ENCODE results near the gene LIPC. TPM values are rescaled to one million over a fixed set of nuclear protein-coding genes. Genes with fewer than 3 reads are reported as not detected.

The LIPC gene
- total RNA-seq, 4 donors from 2014 or later = 0.48 to 8.2 (median 2.6) TPM; not detected in 1

DNA sequence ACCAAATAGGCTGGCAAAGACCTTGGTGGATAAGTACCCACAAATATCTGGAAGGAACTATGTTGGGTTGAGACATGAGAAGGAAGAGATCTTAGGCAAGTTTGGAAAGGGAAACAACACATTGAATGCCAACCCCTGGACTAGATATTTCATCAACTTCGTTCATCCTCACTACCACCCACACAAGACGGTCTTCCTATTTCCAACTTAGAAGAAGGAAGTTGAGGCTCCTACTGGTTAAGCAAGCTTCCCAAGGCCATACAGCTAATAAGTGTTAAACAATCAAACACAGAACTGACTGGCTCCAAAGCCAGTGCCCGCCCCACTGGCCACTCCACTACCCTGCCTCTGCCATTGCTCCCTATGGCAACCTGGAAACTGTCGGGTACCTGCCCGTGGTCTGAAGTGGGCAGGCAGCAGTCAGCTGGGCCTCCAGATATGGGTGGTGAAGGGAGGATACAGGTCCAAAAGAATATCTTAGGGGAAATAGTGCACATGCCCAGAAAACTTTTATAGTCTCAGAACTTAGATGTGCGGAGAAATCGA is 94.9 kb downstream of the LIPC start:
- intact Hi-C loops (cut with DNase I; ENCODE audit: low total_unique reads) (no loop called here), in situ Hi-C loops (cut with MboI; ENCODE audit: low pct_ligation_motif_present in 1 of 4, low pct_unique_long_range_greater_than_20kb in 1 of 4, low sequenced_read_pairs in 3 of 4) (no loop called here)
- Histone ChIP-seq H3K27me3 (no peaks in the 10 kb centered on the region), H3K4me3 (no peak overlapping the region), H3K36me3 (no peaks in the 10 kb centered on the region), H3K27ac (no peak overlapping the region), H3K4me1 (peaks cover 0 to 20% (median 12%) of the 10 kb centered on the region in 4 donors), H3K9me3 (no peaks in the 10 kb centered on the region)
- WGBS, 2 donors (ENCODE audit: low coverage in 1 of 2) = 82% methylated on average over 7 of the region's 7 CpGs; no CpG with 5 or more reads in 1 of the 2 donors
- DNase-seq = no peak
- TF ChIP-seq POLR2A (IDR thresholded peaks at IDR 0.05) = no peak
- TF ChIP-seq EP300 (IDR thresholded peaks at IDR 0.05; ENCODE audit: low read depth) = no peak
- TF ChIP-seq POLR2AphosphoS5 (IDR thresholded peaks at IDR 0.05) = no peak
- TF ChIP-seq, protein P1, sequence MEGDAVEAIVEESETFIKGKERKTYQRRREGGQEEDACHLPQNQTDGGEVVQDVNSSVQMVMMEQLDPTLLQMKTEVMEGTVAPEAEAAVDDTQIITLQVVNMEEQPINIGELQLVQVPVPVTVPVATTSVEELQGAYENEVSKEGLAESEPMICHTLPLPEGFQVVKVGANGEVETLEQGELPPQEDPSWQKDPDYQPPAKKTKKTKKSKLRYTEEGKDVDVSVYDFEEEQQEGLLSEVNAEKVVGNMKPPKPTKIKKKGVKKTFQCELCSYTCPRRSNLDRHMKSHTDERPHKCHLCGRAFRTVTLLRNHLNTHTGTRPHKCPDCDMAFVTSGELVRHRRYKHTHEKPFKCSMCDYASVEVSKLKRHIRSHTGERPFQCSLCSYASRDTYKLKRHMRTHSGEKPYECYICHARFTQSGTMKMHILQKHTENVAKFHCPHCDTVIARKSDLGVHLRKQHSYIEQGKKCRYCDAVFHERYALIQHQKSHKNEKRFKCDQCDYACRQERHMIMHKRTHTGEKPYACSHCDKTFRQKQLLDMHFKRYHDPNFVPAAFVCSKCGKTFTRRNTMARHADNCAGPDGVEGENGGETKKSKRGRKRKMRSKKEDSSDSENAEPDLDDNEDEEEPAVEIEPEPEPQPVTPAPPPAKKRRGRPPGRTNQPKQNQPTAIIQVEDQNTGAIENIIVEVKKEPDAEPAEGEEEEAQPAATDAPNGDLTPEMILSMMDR (IDR thresholded peaks at IDR 0.05) = no peak

DNA sequence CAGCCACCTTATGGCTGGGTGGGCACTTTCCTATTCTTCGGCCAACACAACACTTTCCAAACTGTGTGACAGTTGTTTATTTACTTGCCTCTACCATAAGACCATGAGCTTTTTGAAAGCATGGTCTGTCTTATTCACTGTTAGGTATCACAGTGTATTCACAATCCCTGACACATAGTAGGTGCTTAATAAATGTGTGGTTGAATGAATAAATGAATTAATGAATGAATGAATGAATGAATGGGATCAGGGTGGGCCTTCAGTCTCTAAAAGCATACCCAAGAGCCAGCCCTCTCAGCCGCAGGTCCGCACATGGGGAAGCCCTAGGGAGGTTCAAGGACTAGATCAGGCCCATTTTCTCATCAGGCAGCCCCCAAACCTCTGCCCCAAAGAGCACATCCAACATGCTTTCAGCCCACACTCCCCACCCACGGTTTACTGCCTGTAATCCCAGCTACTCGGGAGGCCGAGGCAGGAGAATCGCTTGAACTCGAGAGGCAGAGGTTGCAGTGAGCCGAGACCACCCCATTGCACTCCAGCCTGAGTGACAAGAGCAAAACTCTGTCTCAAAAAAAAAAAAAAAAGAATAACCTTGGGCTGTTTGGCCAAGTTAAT is 95.9 kb downstream of the LIPC start:
- in situ Hi-C loops (cut with MboI; ENCODE audit: low pct_ligation_motif_present in 1 of 4, low pct_unique_long_range_greater_than_20kb in 1 of 4, low sequenced_read_pairs in 3 of 4) (no loop called here), intact Hi-C loops (cut with DNase I; ENCODE audit: low total_unique reads) (no loop called here)
- Histone ChIP-seq H3K9me3 (no peaks in the 10 kb centered on the region), H3K36me3 (no peaks in the 10 kb centered on the region), H3K4me3 (no peak overlapping the region), H3K4me1 (peaks cover 0 to 20% (median 12%) of the 10 kb centered on the region in 4 donors), H3K27me3 (no peaks in the 10 kb centered on the region), H3K27ac (peak overlapping the region; percentile 13 to 66 (median 58))
- 63 to 87% methylated on average over 3 to 9 of the region's 9 CpGs for WGBS, 2 donors (ENCODE audit: low coverage in 1 of 2)
- no peak for DNase-seq
- TF ChIP-seq EP300 (IDR thresholded peaks at IDR 0.05; ENCODE audit: low read depth) (no peak), POLR2A (IDR thresholded peaks at IDR 0.05) (no peak), POLR2AphosphoS5 (IDR thresholded peaks at IDR 0.05) (no peak)
- TF ChIP-seq, protein P1 (IDR thresholded peaks at IDR 0.05) = no peak

DNA sequence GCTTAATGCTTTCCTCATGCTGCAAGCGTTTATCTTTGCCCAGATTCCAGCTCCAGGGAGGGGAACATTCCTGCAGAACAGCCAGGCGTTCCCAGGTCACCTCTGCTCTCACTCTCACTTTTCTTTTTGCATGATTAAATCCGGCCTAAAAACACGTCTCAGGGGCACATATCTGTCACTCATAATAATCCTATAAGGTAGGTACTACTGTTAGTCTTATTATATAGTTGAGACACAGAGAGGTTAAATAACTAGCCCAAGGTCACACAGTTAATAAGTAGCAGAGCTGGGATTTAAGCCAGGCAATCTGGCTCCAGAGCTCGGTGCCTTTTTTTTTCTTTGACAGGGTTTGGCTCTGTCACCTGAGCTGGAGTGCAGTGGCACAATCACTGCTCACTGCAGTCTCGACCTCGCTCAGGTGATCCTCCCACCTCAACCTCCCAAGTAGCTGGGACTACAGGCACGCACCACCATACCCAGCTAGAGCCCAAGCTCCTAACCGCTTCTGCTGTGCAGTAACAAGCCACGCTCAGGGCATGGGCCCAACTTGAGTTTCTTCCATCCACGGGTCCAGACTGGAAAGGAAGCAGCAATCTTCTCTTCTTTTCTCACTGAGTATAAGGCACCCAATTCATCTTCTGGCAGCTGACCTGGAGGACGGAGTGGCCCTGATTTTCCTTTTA is 96.5 kb downstream of the LIPC start:
- Histone ChIP-seq H3K9me3 (no peaks in the 10 kb centered on the region), H3K4me3 (no peak overlapping the region), H3K4me1 (peaks cover 0 to 20% (median 12%) of the 10 kb centered on the region in 4 donors), H3K27me3 (no peaks in the 10 kb centered on the region), H3K27ac (peak overlapping the region; percentile 13 to 66 (median 58)), H3K36me3 (no peaks in the 10 kb centered on the region)
- TF ChIP-seq POLR2AphosphoS5 (IDR thresholded peaks at IDR 0.05) = no peak
- no peak for TF ChIP-seq POLR2A (IDR thresholded peaks at IDR 0.05)
- TF ChIP-seq, protein P1 (IDR thresholded peaks at IDR 0.05) = no peak
- 12 to 55% methylated on average over 3 to 12 of the region's 12 CpGs for WGBS, 2 donors (ENCODE audit: low coverage in 1 of 2)
- intact Hi-C loops (cut with DNase I; ENCODE audit: low total_unique reads) = no loop called here
- peak; percentile 38 for DNase-seq
- in situ Hi-C loops (cut with MboI; ENCODE audit: low pct_ligation_motif_present in 1 of 4, low pct_unique_long_range_greater_than_20kb in 1 of 4, low sequenced_read_pairs in 3 of 4) = no loop called here

DNA sequence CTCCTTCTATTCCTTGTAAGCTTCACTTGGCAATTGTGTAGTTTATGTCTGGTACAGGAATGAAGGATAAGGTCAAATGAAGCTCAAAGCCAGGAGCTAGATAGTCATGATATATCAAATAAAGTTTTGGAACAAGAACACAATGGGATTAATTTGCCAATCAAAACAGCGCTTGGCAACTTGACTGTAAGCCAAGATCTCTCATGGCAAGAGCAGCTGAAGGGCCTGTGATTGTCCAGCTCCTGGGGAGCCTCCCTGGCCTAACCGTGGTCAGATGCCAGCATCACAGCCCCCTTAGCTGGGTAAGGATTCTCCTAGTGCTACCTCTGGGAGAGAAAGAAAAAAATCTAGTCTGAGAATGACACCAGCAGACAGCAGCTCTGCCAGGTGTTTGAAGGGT is 97.2 kb downstream of the LIPC start:
- no peak overlapping the region for H3K4me3 ChIP-seq
- WGBS, 2 donors (ENCODE audit: low coverage in 1 of 2) = 57 to 78% methylated on average over 2 of the region's 2 CpGs
- intact Hi-C loops (cut with DNase I; ENCODE audit: low total_unique reads) = no loop called here
- no peaks in the 10 kb centered on the region for H3K36me3 ChIP-seq
- in situ Hi-C loops (cut with MboI; ENCODE audit: low pct_ligation_motif_present in 1 of 4, low pct_unique_long_range_greater_than_20kb in 1 of 4, low sequenced_read_pairs in 3 of 4) = no loop called here
- H3K4me1 ChIP-seq = peaks cover 0 to 20% (median 13%) of the 10 kb centered on the region in 4 donors
- H3K27ac ChIP-seq = peak overlapping the region in 1 of 4 donors; percentile 66
- H3K27me3 ChIP-seq = no peaks in the 10 kb centered on the region
- TF ChIP-seq, protein P1 (IDR thresholded peaks at IDR 0.05) = no peak
- TF ChIP-seq POLR2A (IDR thresholded peaks at IDR 0.05) (no peak), EP300 (IDR thresholded peaks at IDR 0.05; ENCODE audit: low read depth) (no peak), POLR2AphosphoS5 (IDR thresholded peaks at IDR 0.05) (no peak)
- no peaks in the 10 kb centered on the region for H3K9me3 ChIP-seq
- no peak for DNase-seq
